HepG2 (cell line): ENCODE data around the gene ATG7. TPM values are rescaled to one million over a fixed set of nuclear protein-coding genes. Genes with fewer than 3 reads are reported as not detected.

Experiments
- ATAC-seq: fragments of 200-7000 bp; cut with Tn5 transposase; 3 replicates; pipeline ENCODE4 v1.9.1; 2020; ENCODE audit warnings: mild to moderate bottlenecking, moderate library complexity
- BruUV-seq: library from RNA; stranded (reverse); fragments of 400-500 nt; replicated peaks from 2 replicates; lab custom pipeline; 2021; lab: Mats Ljungman, UMichigan
- CTCF ChIA-PET: fragments of 300-600 bp; formaldehyde crosslinking; extraction: SDS; loops from one replicate; lab custom pipeline; 2021; ENCODE audit warnings: low total read pairs, inconsistent platforms, low intra/inter-chr PET ratio; lab: Yijun Ruan, JAX
- POLR2A ChIA-PET: fragments of 350-600 bp; sonication (Branson Sonifier 250); formaldehyde crosslinking; loops from one replicate; lab custom pipeline; 2020; ENCODE audit warnings: antibody characterized with exemption, inconsistent platforms; lab: Yijun Ruan, JAX
- DNase-seq: peaks from one replicate; pipeline ENCODE4 v3.0.0-alpha.2; 2015; ENCODE audit warnings: low spot score
- FAIRE-seq: peaks from 3 replicates; lab custom pipeline; 2011; peaks lifted over from hg19 to GRCh38; lab: Jason Lieb, UNC
- H2AFZ ChIP-seq: one replicate; pipeline ENCODE4 v1.6.1; 2011; ENCODE audit warnings: low read length, inconsistent platforms
- H3K27ac ChIP-seq: fragments of 300-600 bp; 3 replicates; pipeline ENCODE4 v1.8.0; 2011; ENCODE audit warnings: mixed run types, mild to moderate bottlenecking, mixed read lengths, low read length, inconsistent platforms; ENCODE audit not compliant: insufficient read depth; ENCODE audit errors: extremely low read length
- H3K27me3 ChIP-seq, 2 experiments: fragments of 200-600 bp in 1 of 2; 2 replicates in 1 of 2; 3 replicates in 1 of 2; pipeline versions ENCODE4 v1.6.0 to v1.8.0; 2011; ENCODE audit warnings: low read length in 2 of 2, mild to moderate bottlenecking in 2 of 2, moderate library complexity in 2 of 2, inconsistent platforms in 1 of 2; ENCODE audit not compliant: insufficient read depth in 2 of 2, control insufficient read depth in 1 of 2
- H3K36me3 ChIP-seq, 2 experiments: fragments of 200-600 bp in 1 of 2; replicated peaks in 1 of 2; 2 replicates in 1 of 2; 3 replicates in 1 of 2; pipeline versions ENCODE4 v1.5.1 to v1.8.0; 2011; ENCODE audit warnings: low read length in 2 of 2, inconsistent platforms in 1 of 2; ENCODE audit not compliant: insufficient read depth in 2 of 2, control insufficient read depth in 1 of 2
- H3K4me1 ChIP-seq: 2 replicates; pipeline ENCODE4 v1.5.1; 2012; ENCODE audit warnings: low read length, inconsistent platforms; ENCODE audit not compliant: insufficient read depth
- H3K4me2 ChIP-seq: 2 replicates; pipeline ENCODE4 v1.6.0; 2011; ENCODE audit warnings: low read depth, low read length, inconsistent platforms
- H3K4me3 ChIP-seq, 3 experiments: fragments of 200-600 bp in 1 of 3; sonication (generic), shearing (Covaris generic) in 1 of 3; replicated peaks in 1 of 3; 2 replicates each; pipeline ENCODE4 v1.5.1; 2011 to 2016; ENCODE audit warnings: low read length in 3 of 3, inconsistent platforms in 2 of 3, low read depth in 2 of 3, mild to moderate bottlenecking in 2 of 3, control low read depth in 1 of 3, mixed read lengths in 1 of 3; ENCODE audit not compliant: insufficient read depth in 1 of 3
- H3K79me2 ChIP-seq: one replicate; pipeline ENCODE4 v1.6.1; 2011; ENCODE audit warnings: low read length, inconsistent platforms; ENCODE audit not compliant: insufficient read depth
- H3K9ac ChIP-seq: 2 replicates; pipeline ENCODE4 v1.6.0; 2011; ENCODE audit warnings: mild to moderate bottlenecking, low read depth, low read length, inconsistent platforms; ENCODE audit not compliant: insufficient read depth
- H3K9me3 ChIP-seq: 2 replicates; pipeline ENCODE4 v1.5.1; 2012; ENCODE audit warnings: mild to moderate bottlenecking, low read length
- H4K20me1 ChIP-seq: 2 replicates; pipeline ENCODE4 v1.6.0; 2011; ENCODE audit warnings: inconsistent platforms, mild to moderate bottlenecking, low read length, moderate library complexity; ENCODE audit not compliant: insufficient read depth
- ELF1 ChIP-seq: sonication (generic); formaldehyde crosslinking; IDR thresholded peaks from 2 replicates; pipeline ENCODE4 v1.4.0; 2020; ENCODE audit warnings: missing genetic modification reagents
- MAFK ChIP-seq, 2 experiments: IDR thresholded peaks in 1 of 2; conservative IDR thresholded peaks in 1 of 2; 2 replicates each; pipeline ENCODE4 v1.6.1; 2011; ENCODE audit warnings: improper control_type of control experiment in 2 of 2, low read length in 2 of 2
- SETDB1 ChIP-seq: sonication (generic); formaldehyde crosslinking; IDR thresholded peaks from 2 replicates; pipeline ENCODE4 v1.5.1; 2020; ENCODE audit warnings: missing genetic modification reagents, mild to moderate bottlenecking, borderline replicate concordance
- ZNF362 ChIP-seq: sonication (generic); formaldehyde crosslinking; IDR thresholded peaks from 2 replicates; pipeline ENCODE4 v1.4.0; 2020; ENCODE audit warnings: missing genetic modification reagents, mild to moderate bottlenecking, borderline replicate concordance
- ZNF383 ChIP-seq: sonication (generic); formaldehyde crosslinking; IDR thresholded peaks from 2 replicates; pipeline ENCODE4 v1.4.0; 2020; ENCODE audit warnings: missing genetic modification reagents, mild to moderate bottlenecking, borderline replicate concordance
- ZNF570 ChIP-seq: sonication (generic); formaldehyde crosslinking; IDR thresholded peaks from 2 replicates; pipeline ENCODE4 v1.4.0; 2020; ENCODE audit warnings: mild to moderate bottlenecking, missing genetic modification reagents, borderline replicate concordance
- WGBS: methylation state at CpG from one replicate; pipeline ENCODE4 v1.1.6; 2017; ENCODE audit warnings: low lambda C conversion rate; 5-methylcytosine and 5-hydroxymethylcytosine counted together
- in situ Hi-C: cut with HindIII; loops from 2 replicates; pipeline ENCODE4 v1.10.0; 2017; ENCODE audit warnings: low pct_unique_long_range_greater_than_20kb; ENCODE audit not compliant: extremely low pct_ligation_motif_present
- intact Hi-C: fragments of 100-400 bp; cut with micrococcal nuclease; formaldehyde crosslinking; loops from one replicate; pipeline ENCODE4 v1.10.0; 2022; ENCODE audit not compliant: unreplicated experiment
- polyA plus RNA-seq, 8 experiments: library from polyadenylated mRNA; depleted of rRNA in 3 of 8; stranded (reverse) in 7 of 8; unstranded in 1 of 8; fragments of >200 nt; fragmentation: Illumina TruSeq in 4 of 8; extraction: Trizol in 4 of 8; gene quantifications; 2 replicates each; pipeline versions ENCODE4 v1.2.1 to v1.2.3, GENCODE V29; 2011 to 2016; ENCODE audit warnings: low read depth in 4 of 8, missing spikeins in 1 of 8, mixed read lengths in 1 of 8; ENCODE audit not compliant: insufficient read depth in 1 of 8
- total RNA-seq, 5 experiments: library from RNA; depleted of rRNA; stranded (reverse); fragments of >200 nt; fragmentation: Illumina TruSeq; extraction: Trizol; gene quantifications; 2 replicates each; pipeline ENCODE4 v1.2.3, GENCODE V29; 2016; ENCODE audit warnings: low read depth in 1 of 5
- TF ChIP-seq, protein P1 (sequence below): sonication (generic); formaldehyde crosslinking; IDR thresholded peaks from 2 replicates; pipeline ENCODE4 v1.4.0; 2020; ENCODE audit warnings: mild to moderate bottlenecking, missing genetic modification reagents

ATG7 gene
- total and polyA plus RNA-seq, 2 of the 13 experiments (the other 11 are each of a cell fraction or from before 2014, with no cell fraction given), result 7.8 to 22.1 TPM

GRCh38 chr3:11606090-11606784, 334.0 kb downstream of the ATG7 start:
- no peak overlapping the region for H3K27ac ChIP-seq
- peaks cover 41% of the 10 kb centered on the region for H3K4me1 ChIP-seq
- WGBS, result 92% methylated on average over 11 of the region's 11 CpGs
- no peak overlapping the region for H3K9ac ChIP-seq
- H2AFZ ChIP-seq, result no peak overlapping the region
- ATAC-seq (no peak), DNase-seq (no peak), FAIRE-seq (no peak)
- H4K20me1 ChIP-seq, result peaks cover 19% of the 10 kb centered on the region
- no peaks in the 10 kb centered on the region for H3K27me3 ChIP-seq
- H3K4me2 ChIP-seq, result no peak overlapping the region
- intact Hi-C loops, result loop anchor here (5.0 kb wide), 1 partner anchor 36 kb away; the partner anchor contains the start of gene VGLL4
- H3K79me2 ChIP-seq, result peaks cover 90% of the 10 kb centered on the region
- no TSS peak for BruUV-seq
- ChIA-PET CTCF (no interaction called here), POLR2A (interaction anchor here (1.1 kb wide), 1 partner anchor 15 kb away, joined by 3 read pairs; no protein-coding TSS in a partner anchor)
- in situ Hi-C loops, result no loop called here
- no peaks in the 10 kb centered on the region for H3K9me3 ChIP-seq
- TF ChIP-seq ZNF570 (no peak), ZNF383 (CRISPR knock-in tag) (no peak), MAFK (conservative IDR thresholded peaks at IDR 0.05 in 1 of 2, IDR thresholded peaks at IDR 0.05 in 1 of 2; ENCODE audit: low read length in 2 of 2) (peak in 1 of 2 experiments; percentile 6; a peak in 1 of 4 replicates), ELF1 (CRISPR knock-in tag) (no peak), SETDB1 (CRISPR knock-in tag) (no peak), ZNF362 (CRISPR knock-in tag) (no peak)
- TF ChIP-seq, protein P1, sequence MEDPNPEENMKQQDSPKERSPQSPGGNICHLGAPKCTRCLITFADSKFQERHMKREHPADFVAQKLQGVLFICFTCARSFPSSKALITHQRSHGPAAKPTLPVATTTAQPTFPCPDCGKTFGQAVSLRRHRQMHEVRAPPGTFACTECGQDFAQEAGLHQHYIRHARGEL, result no peak
- TF ChIP-seq, all 625 proteins: peak for 1
- Histone ChIP-seq H3K36me3 (peaks cover 3 to 17% of the 10 kb centered on the region in 2 experiments; a peak in 4 of 5 replicates), H3K4me3 (no peak overlapping the region)
